HCT116 (cell line): ENCODE measurements around the gene INSYN1.

Experiments used
- CBX3 ChIP-seq: IDR thresholded peaks from 2 replicates; pipeline ENCODE4 v1.6.1; 2012; ENCODE audit warnings: low read depth
- CEBPB ChIP-seq: IDR thresholded peaks from 2 replicates; pipeline ENCODE4 v1.6.1; 2012; ENCODE audit warnings: low read depth
- CTCF ChIP-seq, 3 experiments: fragments of 200-600 bp in 1 of 3; sonication (generic) in 1 of 3; IDR thresholded peaks in 2 of 3; conservative IDR thresholded peaks in 1 of 3; 2 replicates each; pipeline ENCODE4 v1.5.1; 2012 to 2017; ENCODE audit warnings: low read depth in 2 of 3, low read length in 2 of 3, antibody characterized with exemption in 1 of 3, borderline replicate concordance in 1 of 3, control low read depth in 1 of 3, mild to moderate bottlenecking in 1 of 3, mixed read lengths in 1 of 3, mixed run types in 1 of 3, moderate library complexity in 1 of 3; ENCODE audit not compliant: insufficient read depth in 1 of 3
- EZH2 ChIP-seq: fragments of 200-600 bp; sonication (generic); IDR thresholded peaks from 2 replicates; pipeline ENCODE4 v1.6.1; 2017; ENCODE audit warnings: antibody characterized with exemption, mixed run types
- EZH2phosphoT487 ChIP-seq: fragments of 200-600 bp; IDR thresholded peaks from 2 replicates; pipeline ENCODE4 v1.6.1; 2018; ENCODE audit warnings: antibody characterized with exemption, borderline replicate concordance
- POLR2A ChIP-seq: IDR thresholded peaks from 2 replicates; pipeline ENCODE4 v1.7.0; 2011; ENCODE audit warnings: borderline replicate concordance; ENCODE audit not compliant: insufficient read depth, insufficient read length; ENCODE audit errors: extremely low read depth
- POLR2AphosphoS5 ChIP-seq: IDR thresholded peaks from 2 replicates; pipeline ENCODE4 v1.6.1; 2011; ENCODE audit warnings: mild to moderate bottlenecking, low read depth, low read length, moderate library complexity
- RAD21 ChIP-seq: IDR thresholded peaks from 2 replicates; pipeline ENCODE4 v1.6.1; 2012; ENCODE audit warnings: low read depth, mild to moderate bottlenecking
- SP1 ChIP-seq: IDR thresholded peaks from 2 replicates; pipeline ENCODE4 v1.6.1; 2012; ENCODE audit warnings: low read depth
- SRF ChIP-seq: IDR thresholded peaks from 2 replicates; pipeline ENCODE4 v1.6.1; 2012; ENCODE audit warnings: low read depth
- YY1 ChIP-seq: IDR thresholded peaks from 2 replicates; pipeline ENCODE4 v1.6.1; 2011; ENCODE audit warnings: low read length, low read depth, moderate library complexity, mild to moderate bottlenecking; ENCODE audit not compliant: insufficient replicate concordance; ENCODE audit errors: extremely low read depth
- ZFX ChIP-seq: fragments of 450-650 bp; IDR thresholded peaks from 2 replicates; pipeline ENCODE4 v1.6.1; 2017
- TF ChIP-seq, protein P1 (sequence below): IDR thresholded peaks from 2 replicates; pipeline ENCODE4 v1.6.1; 2012; ENCODE audit warnings: low read depth
- TF ChIP-seq, protein P2 (sequence below): IDR thresholded peaks from 2 replicates; pipeline ENCODE4 v1.6.1; 2012

DNA sequence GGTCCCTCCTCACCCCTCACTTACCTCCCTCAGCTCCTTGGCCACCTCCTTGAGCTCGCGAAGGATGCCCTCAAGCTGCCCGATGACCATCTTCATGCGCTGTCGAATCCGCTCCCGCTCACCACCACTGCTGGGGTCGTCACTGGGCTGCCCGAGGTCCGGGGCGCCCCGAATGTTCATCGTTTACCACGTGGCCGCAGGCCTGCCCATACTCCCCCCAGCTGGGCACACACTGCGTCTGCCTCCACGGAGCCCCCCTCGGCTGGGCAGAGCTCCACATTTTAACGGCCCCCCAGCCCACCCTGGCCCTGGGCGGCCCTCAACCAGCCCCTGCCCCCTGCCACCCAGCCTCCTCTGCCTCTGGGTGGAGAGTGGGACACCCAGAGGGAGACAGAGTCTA lies 2.2 kb downstream of the INSYN1 start:
- TF ChIP-seq SP1 (no peak), EZH2phosphoT487 (no peak), CTCF (IDR thresholded peaks at IDR 0.05 in 2 of 3, conservative IDR thresholded peaks at IDR 0.05 in 1 of 3; ENCODE audit: borderline replicate concordance in 1 of 3, insufficient read depth in 1 of 3, low read depth in 2 of 3, low read length in 2 of 3) (no peak), RAD21 (no peak), POLR2A (no peak), EZH2 (no peak), SRF (no peak), POLR2AphosphoS5 (no peak), CEBPB (no peak), CBX3 (no peak), ZFX (no peak), YY1 (no peak)
- TF ChIP-seq, protein P1, sequence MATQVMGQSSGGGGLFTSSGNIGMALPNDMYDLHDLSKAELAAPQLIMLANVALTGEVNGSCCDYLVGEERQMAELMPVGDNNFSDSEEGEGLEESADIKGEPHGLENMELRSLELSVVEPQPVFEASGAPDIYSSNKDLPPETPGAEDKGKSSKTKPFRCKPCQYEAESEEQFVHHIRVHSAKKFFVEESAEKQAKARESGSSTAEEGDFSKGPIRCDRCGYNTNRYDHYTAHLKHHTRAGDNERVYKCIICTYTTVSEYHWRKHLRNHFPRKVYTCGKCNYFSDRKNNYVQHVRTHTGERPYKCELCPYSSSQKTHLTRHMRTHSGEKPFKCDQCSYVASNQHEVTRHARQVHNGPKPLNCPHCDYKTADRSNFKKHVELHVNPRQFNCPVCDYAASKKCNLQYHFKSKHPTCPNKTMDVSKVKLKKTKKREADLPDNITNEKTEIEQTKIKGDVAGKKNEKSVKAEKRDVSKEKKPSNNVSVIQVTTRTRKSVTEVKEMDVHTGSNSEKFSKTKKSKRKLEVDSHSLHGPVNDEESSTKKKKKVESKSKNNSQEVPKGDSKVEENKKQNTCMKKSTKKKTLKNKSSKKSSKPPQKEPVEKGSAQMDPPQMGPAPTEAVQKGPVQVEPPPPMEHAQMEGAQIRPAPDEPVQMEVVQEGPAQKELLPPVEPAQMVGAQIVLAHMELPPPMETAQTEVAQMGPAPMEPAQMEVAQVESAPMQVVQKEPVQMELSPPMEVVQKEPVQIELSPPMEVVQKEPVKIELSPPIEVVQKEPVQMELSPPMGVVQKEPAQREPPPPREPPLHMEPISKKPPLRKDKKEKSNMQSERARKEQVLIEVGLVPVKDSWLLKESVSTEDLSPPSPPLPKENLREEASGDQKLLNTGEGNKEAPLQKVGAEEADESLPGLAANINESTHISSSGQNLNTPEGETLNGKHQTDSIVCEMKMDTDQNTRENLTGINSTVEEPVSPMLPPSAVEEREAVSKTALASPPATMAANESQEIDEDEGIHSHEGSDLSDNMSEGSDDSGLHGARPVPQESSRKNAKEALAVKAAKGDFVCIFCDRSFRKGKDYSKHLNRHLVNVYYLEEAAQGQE = no peak
- TF ChIP-seq, protein P2, sequence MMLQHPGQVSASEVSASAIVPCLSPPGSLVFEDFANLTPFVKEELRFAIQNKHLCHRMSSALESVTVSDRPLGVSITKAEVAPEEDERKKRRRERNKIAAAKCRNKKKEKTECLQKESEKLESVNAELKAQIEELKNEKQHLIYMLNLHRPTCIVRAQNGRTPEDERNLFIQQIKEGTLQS = no peak
